HAP-1 (cell line): ENCODE data around the gene WDFY3.
"Not testable (repeated sequence)": the region's sequence is repeated elsewhere in the genome, so short reads cannot be mapped to it uniquely, and the experiment has no call there.

Experiments used
- DNase-seq, 2 experiments: peaks; one replicate each; pipeline ENCODE4 v3.0.0-alpha.2; 2016 to 2020; ENCODE audit warnings: low spot score in 2 of 2
- H3K27me3 ChIP-seq: fragments of 250-450 bp; sonication (Bioruptor Pico); 2 replicates; pipeline ENCODE4 v1.5.1; 2020; ENCODE audit warnings: low read depth, mild to moderate bottlenecking, moderate library complexity
- H3K36me3 ChIP-seq: fragments of 250-450 bp; sonication (Bioruptor Pico); replicated peaks from 2 replicates; pipeline ENCODE4 v1.5.1; 2020; ENCODE audit warnings: mild to moderate bottlenecking
- H3K4me1 ChIP-seq: fragments of 250-450 bp; sonication (Bioruptor Pico); 2 replicates; pipeline ENCODE4 v1.5.1; 2020; ENCODE audit warnings: mild to moderate bottlenecking
- H3K4me3 ChIP-seq: fragments of 250-450 bp; sonication (Bioruptor Pico); 2 replicates; pipeline ENCODE4 v1.5.1; 2020; ENCODE audit warnings: mild to moderate bottlenecking, moderate library complexity
- H3K9me3 ChIP-seq: fragments of 250-450 bp; sonication (Bioruptor Pico); 2 replicates; pipeline ENCODE4 v1.5.1; 2020; ENCODE audit warnings: mild to moderate bottlenecking, moderate library complexity
- in situ Hi-C: fragments of 300-500 bp; cut with MboI; formaldehyde crosslinking; loops from 3 replicates; pipeline ENCODE4 v1.14.3; 2020; ENCODE audit warnings: low sequenced_read_pairs, inconsistent platforms, mixed read lengths

Gene WDFY3

DNA sequence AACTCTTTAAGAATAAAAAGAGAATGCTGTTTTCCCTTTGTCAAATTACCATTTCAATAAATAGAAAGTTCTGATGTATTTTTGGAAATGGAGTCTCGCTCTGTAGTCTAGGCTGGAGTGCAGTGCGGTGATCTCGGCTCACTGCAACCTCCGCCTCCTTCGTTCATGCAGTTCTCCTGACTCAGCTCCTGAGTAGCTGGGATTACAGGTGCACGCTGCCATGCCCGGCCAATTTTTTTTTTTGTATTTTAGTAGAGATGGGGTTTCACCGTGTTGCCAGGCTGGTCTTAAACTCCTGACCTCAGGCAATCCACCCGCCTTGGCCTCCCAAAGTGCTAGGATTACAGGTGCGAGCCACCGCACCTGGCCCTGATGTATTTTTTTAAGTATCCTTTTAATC lies 159.9 kb downstream of the WDFY3 start:
- H3K4me3 ChIP-seq, in situ Hi-C loops, H3K27me3 ChIP-seq, DNase-seq, H3K9me3 ChIP-seq, H3K4me1 ChIP-seq: not testable (repeated sequence)
- peaks cover 20% of the 10 kb centered on the region for H3K36me3 ChIP-seq

DNA sequence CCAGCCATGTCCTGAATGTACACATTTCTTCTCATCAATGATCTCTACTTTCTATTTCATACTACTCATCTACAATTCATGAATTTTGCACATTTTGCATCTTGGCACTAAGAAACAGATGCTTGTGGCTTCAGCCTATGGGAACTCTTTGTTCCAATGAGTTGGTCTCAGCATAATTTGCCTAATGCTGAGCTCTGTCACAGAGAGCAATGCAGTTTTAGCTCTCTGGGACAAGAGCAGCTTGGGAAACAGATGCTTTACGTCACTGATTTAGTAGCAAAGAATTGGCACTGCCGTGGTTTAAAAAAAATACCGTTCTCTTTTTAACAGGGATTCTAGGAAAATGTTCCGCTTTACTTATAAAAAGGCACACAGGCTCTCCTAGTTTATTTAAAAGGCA lies 162.4 kb downstream of the WDFY3 start:
- no peak for DNase-seq
- in situ Hi-C loops: no loop called here
- Histone ChIP-seq H3K4me3 (no peak overlapping the region), H3K27me3 (no peaks in the 10 kb centered on the region), H3K36me3 (peaks cover 9% of the 10 kb centered on the region), H3K4me1 (no peaks in the 10 kb centered on the region), H3K9me3 (no peaks in the 10 kb centered on the region)

DNA sequence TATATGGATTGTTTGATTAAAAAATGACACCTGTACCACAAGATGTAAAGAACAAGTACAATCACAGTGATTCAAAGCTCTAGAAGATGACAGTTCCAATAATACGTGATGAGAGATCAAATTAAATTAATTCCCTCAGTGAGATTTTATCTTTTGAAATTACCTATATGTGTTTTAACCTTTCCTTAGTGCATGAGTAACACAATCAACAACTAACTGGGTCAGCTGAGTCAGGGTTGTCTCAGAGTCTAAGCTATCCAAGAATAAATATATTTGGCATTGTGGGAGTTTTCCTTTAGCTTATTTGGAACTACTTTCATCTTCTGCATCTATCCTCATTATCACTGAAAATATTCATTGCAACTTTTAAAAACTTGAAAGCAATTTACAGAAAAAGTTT lies 162.8 kb downstream of the WDFY3 start:
- H3K4me3 ChIP-seq: no peak overlapping the region
- DNase-seq: no peak
- in situ Hi-C loops: no loop called here
- H3K27me3 ChIP-seq: no peaks in the 10 kb centered on the region
- H3K9me3 ChIP-seq: no peaks in the 10 kb centered on the region
- no peaks in the 10 kb centered on the region for H3K4me1 ChIP-seq
- peaks cover 5% of the 10 kb centered on the region for H3K36me3 ChIP-seq

DNA sequence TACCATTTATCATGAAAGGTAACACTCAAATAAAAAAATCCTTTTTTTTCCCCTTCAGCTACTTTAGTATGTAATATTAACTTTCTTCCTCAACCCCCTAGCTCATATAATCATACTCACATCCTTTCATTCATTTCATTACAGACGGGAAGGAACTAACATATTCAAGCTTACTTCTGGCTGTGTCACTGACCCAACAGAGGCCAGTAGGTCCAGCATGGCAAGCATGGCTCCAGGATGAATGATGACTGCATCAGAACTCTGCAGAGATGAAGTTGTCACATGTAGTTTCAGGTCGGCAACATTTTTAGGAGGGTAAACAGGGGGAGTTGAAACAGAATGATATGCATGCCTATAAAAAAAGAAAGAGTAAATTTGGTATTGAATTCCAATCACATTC lies 163.4 kb downstream of the WDFY3 start:
- DNase-seq: no peak
- Histone ChIP-seq H3K9me3 (no peaks in the 10 kb centered on the region), H3K36me3 (peaks cover 5% of the 10 kb centered on the region; the same call in 1 of the 2 replicates), H3K4me3 (no peak overlapping the region), H3K27me3 (no peaks in the 10 kb centered on the region), H3K4me1 (no peaks in the 10 kb centered on the region)
- in situ Hi-C loops: no loop called here

DNA sequence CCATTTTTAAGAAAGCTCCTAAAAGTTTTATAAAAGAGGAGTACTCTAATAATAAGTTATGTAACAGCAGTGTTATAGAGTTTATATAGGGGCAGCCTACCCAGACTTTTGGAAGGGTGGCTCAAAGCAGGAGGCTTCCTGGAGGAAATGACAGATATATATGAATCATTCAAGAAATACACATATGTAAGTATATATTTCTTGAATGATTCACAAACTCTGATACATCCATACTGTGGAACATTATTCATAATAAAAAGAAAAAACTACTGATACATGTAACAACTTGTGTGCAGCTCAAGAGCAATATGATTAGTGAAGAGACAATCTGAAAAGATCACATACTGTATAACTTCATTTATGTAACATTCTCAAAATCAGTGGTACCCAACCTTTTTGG lies 166.2 kb downstream of the WDFY3 start:
- H3K27me3 ChIP-seq: no peaks in the 10 kb centered on the region
- H3K4me1 ChIP-seq: no peaks in the 10 kb centered on the region
- peaks cover 5% of the 10 kb centered on the region; the same call in 1 of the 2 replicates for H3K36me3 ChIP-seq
- DNase-seq: no peak
- H3K9me3 ChIP-seq: no peaks in the 10 kb centered on the region
- H3K4me3 ChIP-seq: no peak overlapping the region
- in situ Hi-C loops: no loop called here

DNA sequence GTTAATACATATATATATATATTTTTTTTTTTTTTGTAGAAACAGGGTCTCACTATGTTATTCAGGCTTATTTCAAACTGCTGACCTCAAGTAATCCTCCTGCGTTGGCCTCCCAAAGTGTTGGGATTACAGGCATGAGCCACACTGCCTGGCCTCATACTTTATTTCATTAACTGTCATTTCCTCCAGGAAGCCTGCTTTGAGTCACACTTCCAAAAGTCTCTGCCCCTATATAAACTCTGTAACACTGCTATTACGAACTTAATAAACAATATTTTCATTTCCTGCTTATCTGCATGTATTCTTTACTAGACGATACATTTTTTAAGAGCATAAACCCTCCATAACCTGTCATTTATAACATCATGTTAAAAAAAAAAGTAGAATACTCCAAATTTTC lies 167.2 kb downstream of the WDFY3 start:
- H3K27me3 ChIP-seq: no peaks in the 10 kb centered on the region
- H3K4me3 ChIP-seq: no peak overlapping the region
- no peak for DNase-seq
- no peaks in the 10 kb centered on the region for H3K9me3 ChIP-seq
- in situ Hi-C loops: no loop called here
- H3K36me3 ChIP-seq: peaks cover 5% of the 10 kb centered on the region; the same call in 1 of the 2 replicates
- H3K4me1 ChIP-seq: no peaks in the 10 kb centered on the region

DNA sequence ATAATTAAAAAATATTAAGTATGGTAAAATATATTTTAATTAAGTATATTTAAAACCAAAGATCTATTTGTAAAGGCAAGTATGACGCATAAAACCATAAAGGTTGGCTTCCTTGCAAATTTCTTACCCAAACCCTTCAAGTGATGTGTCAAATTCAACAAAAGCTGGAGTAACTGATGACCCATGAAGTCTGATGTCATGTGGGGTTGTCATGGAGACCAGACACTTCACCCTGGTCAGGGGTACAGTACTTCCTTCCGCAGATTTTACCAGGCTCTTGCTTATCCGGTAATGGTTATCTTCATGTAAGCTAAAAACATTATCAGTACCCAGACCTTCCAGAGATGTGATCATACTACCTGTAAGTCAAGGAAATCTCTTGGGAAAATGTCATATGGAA lies 170.1 kb downstream of the WDFY3 start:
- Histone ChIP-seq H3K9me3 (no peaks in the 10 kb centered on the region), H3K27me3 (no peaks in the 10 kb centered on the region), H3K4me3 (no peak overlapping the region), H3K4me1 (no peaks in the 10 kb centered on the region), H3K36me3 (peaks cover 12% of the 10 kb centered on the region)
- in situ Hi-C loops: no loop called here
- no peak for DNase-seq

DNA sequence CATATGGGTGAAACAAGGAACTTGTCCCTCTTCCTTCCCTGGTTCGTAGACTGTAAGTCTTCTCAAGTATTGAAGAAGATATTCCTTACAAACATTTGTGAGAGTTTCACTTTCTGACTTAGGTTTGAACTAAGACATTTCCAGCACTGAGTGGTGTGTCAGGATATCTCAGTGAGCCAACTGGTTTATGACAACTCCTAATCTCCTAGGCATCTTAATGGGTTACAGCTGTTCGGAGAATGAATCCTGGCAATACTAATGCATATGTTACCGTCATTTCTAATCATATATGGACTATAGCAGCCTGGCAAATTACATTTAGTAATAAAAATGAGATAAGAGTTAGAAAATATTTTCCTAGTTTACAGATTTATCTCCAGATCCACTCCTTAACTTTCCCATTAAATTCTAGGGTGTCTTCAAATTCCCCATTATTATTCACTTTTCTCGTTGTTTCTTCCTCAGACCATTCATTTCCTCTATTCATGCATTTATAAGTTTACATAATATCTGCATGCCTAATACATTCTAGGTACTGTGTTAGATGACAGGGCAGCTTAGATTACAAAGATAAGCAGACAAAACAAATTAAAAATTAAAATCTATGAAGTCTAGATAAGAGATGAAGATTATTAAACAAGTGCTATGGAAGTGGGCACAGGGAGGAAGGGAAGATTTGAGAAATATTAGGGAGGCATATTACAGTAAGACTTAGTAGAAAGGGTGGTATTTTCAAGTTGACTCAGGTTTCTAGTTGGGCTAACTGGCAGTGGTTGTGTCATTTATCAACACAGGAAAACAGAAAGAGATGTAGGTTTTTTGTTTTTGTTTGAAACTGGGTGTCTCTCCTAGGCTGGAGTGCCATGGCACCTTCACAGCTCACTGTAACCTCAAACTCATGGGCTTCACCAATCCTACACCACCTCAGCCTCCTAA lies 173.9 kb downstream of the WDFY3 start:
- in situ Hi-C loops: no loop called here
- Histone ChIP-seq H3K36me3 (peaks cover 12% of the 10 kb centered on the region), H3K9me3 (no peaks in the 10 kb centered on the region), H3K27me3 (no peaks in the 10 kb centered on the region), H3K4me1 (peaks cover 10% of the 10 kb centered on the region), H3K4me3 (no peak overlapping the region)
- no peak for DNase-seq

DNA sequence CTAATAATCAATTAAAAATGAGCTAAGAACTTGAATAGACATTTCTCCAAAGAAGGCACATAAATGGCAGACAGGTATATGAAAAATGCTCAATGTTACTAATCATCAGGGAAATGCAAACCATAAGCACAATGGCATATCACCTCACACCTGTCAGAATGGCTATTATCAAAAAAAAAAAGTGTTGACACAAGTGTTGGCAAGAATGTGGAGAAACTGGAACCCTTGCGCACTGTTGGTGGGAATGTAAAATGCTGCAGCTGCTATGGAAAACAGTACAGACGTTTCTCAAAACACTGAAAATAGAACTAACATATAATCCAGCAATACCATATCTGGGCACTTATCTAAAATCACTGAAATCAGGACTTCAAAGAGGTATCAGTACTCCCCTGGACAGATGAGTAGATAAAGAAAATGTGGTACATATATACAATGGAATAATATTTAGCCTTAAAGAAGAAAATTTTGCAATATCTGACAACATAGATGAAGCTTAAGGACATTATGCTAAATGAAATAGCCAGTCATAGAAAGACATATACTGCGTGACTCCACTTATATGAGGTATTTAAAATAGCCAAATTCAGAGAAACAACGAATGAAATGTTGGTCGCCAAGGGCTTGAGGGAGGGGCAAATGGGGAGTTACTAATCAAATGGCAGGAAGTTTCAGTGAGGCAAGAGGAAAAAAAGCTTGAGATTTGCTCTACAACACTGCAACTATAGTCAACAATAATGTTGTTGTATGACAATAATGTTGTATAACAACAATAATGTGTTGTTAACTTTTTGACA lies 175.5 kb downstream of the WDFY3 start:
- no peaks in the 10 kb centered on the region for H3K27me3 ChIP-seq
- in situ Hi-C loops: no loop called here
- no peak overlapping the region for H3K4me3 ChIP-seq
- peaks cover 19% of the 10 kb centered on the region for H3K36me3 ChIP-seq
- no peaks in the 10 kb centered on the region for H3K9me3 ChIP-seq
- H3K4me1 ChIP-seq: peaks cover 10% of the 10 kb centered on the region
- DNase-seq: no peak

DNA sequence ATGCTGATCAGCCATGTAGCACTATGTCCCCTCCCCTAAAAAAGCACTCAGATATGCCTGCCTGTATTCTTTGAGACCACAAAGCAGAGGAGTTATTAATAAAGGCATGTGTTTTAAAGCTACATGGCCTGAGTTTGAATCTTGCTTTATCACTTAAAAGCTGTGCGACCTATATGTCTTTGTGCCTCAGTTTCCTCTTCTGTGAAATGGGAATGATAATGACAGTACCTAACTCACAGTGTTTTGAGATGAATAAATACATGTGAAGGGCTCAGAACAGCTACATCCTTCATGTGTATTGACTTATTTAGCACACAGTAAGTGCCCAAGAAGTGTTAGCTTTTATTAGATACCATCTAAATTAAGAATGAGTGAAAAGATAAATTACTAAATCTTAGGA lies 180.0 kb downstream of the WDFY3 start:
- no peaks in the 10 kb centered on the region for H3K9me3 ChIP-seq
- no peak for DNase-seq
- H3K4me3 ChIP-seq: no peak overlapping the region
- in situ Hi-C loops: no loop called here
- peaks cover 10% of the 10 kb centered on the region for H3K4me1 ChIP-seq
- H3K36me3 ChIP-seq: peaks cover 40% of the 10 kb centered on the region
- no peaks in the 10 kb centered on the region for H3K27me3 ChIP-seq

DNA sequence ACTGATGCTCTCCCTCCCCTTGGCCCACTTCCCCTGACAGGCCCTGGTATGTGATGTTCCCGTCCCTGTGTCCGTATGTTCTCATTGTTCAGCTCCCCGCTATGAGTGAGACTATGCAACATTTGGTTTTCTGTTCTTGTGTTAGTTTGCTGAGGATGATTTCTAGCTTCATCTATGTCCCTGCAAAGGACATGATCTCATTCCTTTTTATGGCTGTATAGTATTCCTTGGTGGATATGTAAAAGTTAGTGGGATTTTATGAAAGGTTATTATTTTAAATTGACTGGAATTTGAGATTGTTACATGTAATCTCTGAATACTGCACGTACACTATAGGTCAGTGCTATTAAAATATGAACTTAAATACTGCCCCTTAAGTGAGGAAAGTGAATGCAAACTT lies 184.0 kb downstream of the WDFY3 start:
- H3K27me3 ChIP-seq: no peaks in the 10 kb centered on the region
- no peaks in the 10 kb centered on the region for H3K4me1 ChIP-seq
- H3K9me3 ChIP-seq: no peaks in the 10 kb centered on the region
- no peak for DNase-seq
- H3K36me3 ChIP-seq: peaks cover 46% of the 10 kb centered on the region
- in situ Hi-C loops: no loop called here
- H3K4me3 ChIP-seq: no peak overlapping the region

DNA sequence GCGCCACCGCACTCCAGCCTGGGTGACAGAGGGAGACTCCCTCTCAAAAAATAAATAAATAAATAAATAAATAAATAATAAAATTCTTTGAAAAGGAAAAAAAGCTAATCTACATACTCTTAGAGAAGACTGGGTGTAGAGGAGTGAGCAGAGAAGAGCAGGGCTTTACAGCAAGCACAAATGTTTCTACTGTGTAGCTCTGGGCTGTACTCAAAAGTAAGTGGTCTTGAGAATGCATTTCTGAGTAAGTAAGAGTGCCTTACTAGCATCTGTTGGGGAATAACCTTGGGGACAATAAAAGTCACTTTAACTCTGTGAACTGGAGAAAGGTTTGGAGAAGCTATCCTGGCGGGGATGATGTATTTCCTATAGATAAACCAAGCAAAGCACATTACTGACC lies 185.8 kb downstream of the WDFY3 start:
- Histone ChIP-seq H3K36me3 (peaks cover 38% of the 10 kb centered on the region), H3K9me3 (no peaks in the 10 kb centered on the region), H3K4me3 (no peak overlapping the region), H3K27me3 (no peaks in the 10 kb centered on the region), H3K4me1 (no peaks in the 10 kb centered on the region)
- in situ Hi-C loops: no loop called here
- DNase-seq: no peak

DNA sequence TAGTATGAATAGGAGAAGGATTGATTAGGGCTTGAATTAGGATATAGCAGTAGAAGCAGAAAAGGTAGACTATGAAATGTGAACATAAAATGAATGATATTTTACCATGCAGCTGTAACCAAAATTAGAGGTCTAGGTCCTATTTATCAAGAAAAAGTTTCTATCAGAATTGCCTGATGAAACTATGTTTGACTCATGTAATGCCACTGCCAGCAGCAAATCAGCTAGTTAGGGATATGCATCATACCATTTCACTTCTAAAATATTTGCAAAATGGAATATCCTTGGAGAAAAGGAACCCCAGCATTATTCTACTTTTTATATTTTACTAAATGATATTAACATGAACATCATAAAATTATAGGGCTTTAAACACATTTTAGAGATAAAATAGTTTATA lies 188.4 kb downstream of the WDFY3 start:
- in situ Hi-C loops: no loop called here

DNA sequence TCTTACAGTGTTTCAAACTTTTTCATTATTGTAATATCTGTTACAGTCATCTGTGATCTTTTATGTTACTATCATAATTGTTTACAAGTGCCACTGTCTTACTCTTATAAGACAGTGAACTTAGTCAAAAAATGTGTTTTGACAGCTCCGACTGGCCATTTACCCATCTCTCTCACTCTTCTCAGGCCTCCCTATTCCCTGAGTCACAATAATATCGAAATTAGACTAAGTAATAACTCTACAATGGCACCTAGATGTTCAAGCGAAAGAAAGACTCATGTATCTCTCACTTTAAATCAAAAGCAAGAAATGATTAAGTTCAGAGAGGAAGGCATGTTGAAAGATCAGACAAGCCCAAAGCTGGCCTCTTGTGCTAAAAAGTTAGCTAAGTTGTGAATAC lies 199.3 kb downstream of the WDFY3 start:
- peaks cover 9% of the 10 kb centered on the region for H3K4me1 ChIP-seq
- peaks cover 8% of the 10 kb centered on the region for H3K36me3 ChIP-seq
- DNase-seq: no peak

More for the DNA sequence above, 188.4 kb downstream of the WDFY3 start:
- H3K4me1 ChIP-seq: no peaks in the 10 kb centered on the region
- DNase-seq: no peak
- peaks cover 35% of the 10 kb centered on the region for H3K36me3 ChIP-seq
- H3K27me3 ChIP-seq: no peaks in the 10 kb centered on the region
- H3K9me3 ChIP-seq: no peaks in the 10 kb centered on the region
- H3K4me3 ChIP-seq: no peak overlapping the region

More for the DNA sequence above, 199.3 kb downstream of the WDFY3 start:
- Histone ChIP-seq H3K4me3 (no peak overlapping the region), H3K27me3 (no peaks in the 10 kb centered on the region), H3K9me3 (no peaks in the 10 kb centered on the region; the same call in 1 of the 2 replicates)
- in situ Hi-C loops: no loop called here
